GM12892 (cell line): Measurements from ENCODE around the gene OVCH1.

Experiments
- POLR2A ChIP-seq: IDR thresholded peaks from 2 replicates; pipeline ENCODE4 v1.6.1; 2011; ENCODE audit warnings: low read depth, low read length, control low read depth
- POLR2AphosphoS5 ChIP-seq: IDR thresholded peaks from 2 replicates; pipeline ENCODE4 v1.6.1; 2011; ENCODE audit warnings: low read depth, low read length, control low read depth

GRCh38 chr12:29508949-29509348 lies 11.5 kb upstream of the OVCH1 start:
- no peak for TF ChIP-seq POLR2A
- no peak for TF ChIP-seq POLR2AphosphoS5
